SK-N-SH treated with all-trans-retinoic acid at 6 μM for 48 hours (cell line): ENCODE data around the gene MPI.
A peak's percentile ranks its signal among the peaks of the same experiment; 100 is the strongest.

Source experiments
- ATAC-seq: fragments of 200-7000 bp; cut with Tn5 transposase; 3 replicates; pipeline ENCODE4 v1.9.1; 2020; ENCODE audit warnings: mild to moderate bottlenecking, moderate library complexity
- ARNTL ChIP-seq: fragments of 450-650 bp; formaldehyde crosslinking; IDR thresholded peaks from 2 replicates; pipeline ENCODE4 v1.5.0; 2020; ENCODE audit warnings: low read depth, mild to moderate bottlenecking, moderate library complexity, borderline replicate concordance
- BACH2 ChIP-seq: fragments of 250-450 bp; sonication (Bioruptor Pico); IDR thresholded peaks from 2 replicates; pipeline ENCODE4 v1.9.0; 2021; ENCODE audit warnings: mild to moderate bottlenecking, borderline replicate concordance
- CREB5 ChIP-seq: fragments of 250-450 bp; sonication (Bioruptor Pico); IDR thresholded peaks from 2 replicates; pipeline ENCODE4 v1.5.1; 2020; ENCODE audit warnings: low read depth, mild to moderate bottlenecking, moderate library complexity
- CSDC2 ChIP-seq: fragments of 250-450 bp; sonication (Bioruptor Pico); IDR thresholded peaks from 2 replicates; pipeline ENCODE4 v1.5.0; 2020; ENCODE audit warnings: mild to moderate bottlenecking, moderate library complexity
- CSRNP3 ChIP-seq: fragments of 250-450 bp; sonication (Bioruptor Pico); IDR thresholded peaks from 2 replicates; pipeline ENCODE4 v1.5.1; 2021; ENCODE audit warnings: mild to moderate bottlenecking, moderate library complexity
- ESRRG ChIP-seq: fragments of 250-450 bp; sonication (Bioruptor Pico); IDR thresholded peaks from 2 replicates; pipeline ENCODE4 v1.6.1; 2021; ENCODE audit warnings: mild to moderate bottlenecking
- ISL1 ChIP-seq: fragments of 250-450 bp; sonication (Bioruptor Pico); IDR thresholded peaks from 2 replicates; pipeline ENCODE4 v2.1.2; 2022; ENCODE audit warnings: mild to moderate bottlenecking, moderate library complexity
- POU6F1 ChIP-seq: fragments of 250-450 bp; sonication (Bioruptor Pico); IDR thresholded peaks from 2 replicates; pipeline ENCODE4 v1.8.0; 2021; ENCODE audit warnings: low read depth, mild to moderate bottlenecking, moderate library complexity, borderline replicate concordance
- PPARA ChIP-seq: fragments of 250-450 bp; sonication (Bioruptor Pico); IDR thresholded peaks from 2 replicates; pipeline ENCODE4 v1.5.0; 2020; ENCODE audit warnings: mild to moderate bottlenecking, borderline replicate concordance
- RARB ChIP-seq: fragments of 250-450 bp; sonication (Bioruptor Pico); IDR thresholded peaks from 2 replicates; pipeline ENCODE4 v1.8.0; 2021; ENCODE audit warnings: mild to moderate bottlenecking, moderate library complexity
- SNAI2 ChIP-seq: fragments of 250-450 bp; sonication (Bioruptor Pico); IDR thresholded peaks from 2 replicates; pipeline ENCODE4 v1.5.0; 2020; ENCODE audit warnings: mild to moderate bottlenecking, moderate library complexity
- TCF4 ChIP-seq: fragments of 250-450 bp; sonication (Bioruptor Pico); IDR thresholded peaks from 2 replicates; pipeline ENCODE4 v1.8.0; 2021; ENCODE audit warnings: mild to moderate bottlenecking, moderate library complexity, borderline replicate concordance
- ZC3H10 ChIP-seq: fragments of 250-450 bp; sonication (Bioruptor Pico); IDR thresholded peaks from 2 replicates; pipeline ENCODE4 v1.5.1; 2021; ENCODE audit warnings: mild to moderate bottlenecking, moderate library complexity
- ZFP3 ChIP-seq: fragments of 250-450 bp; sonication (Bioruptor Pico); IDR thresholded peaks from 2 replicates; pipeline ENCODE4 v1.5.0; 2020; ENCODE audit warnings: mild to moderate bottlenecking, moderate library complexity
- ZFP30 ChIP-seq: fragments of 450-650 bp; formaldehyde crosslinking; IDR thresholded peaks from 2 replicates; pipeline ENCODE4 v1.5.0; 2022; ENCODE audit warnings: mild to moderate bottlenecking, moderate library complexity
- ZNF565 ChIP-seq: fragments of 450-650 bp; formaldehyde crosslinking; conservative IDR thresholded peaks from 2 replicates; pipeline ENCODE4 v1.5.0; 2020; ENCODE audit warnings: low read depth, mild to moderate bottlenecking, moderate library complexity
- ZNF70 ChIP-seq: fragments of 450-650 bp; formaldehyde crosslinking; IDR thresholded peaks from 2 replicates; pipeline ENCODE4 v1.5.0; 2020; ENCODE audit warnings: mild to moderate bottlenecking, moderate library complexity
- TF ChIP-seq, protein P1 (sequence below): fragments of 250-450 bp; sonication (Bioruptor Pico); IDR thresholded peaks from 2 replicates; pipeline ENCODE4 v1.8.0; 2020; ENCODE audit warnings: mild to moderate bottlenecking, moderate library complexity, borderline replicate concordance

MPI gene

DNA sequence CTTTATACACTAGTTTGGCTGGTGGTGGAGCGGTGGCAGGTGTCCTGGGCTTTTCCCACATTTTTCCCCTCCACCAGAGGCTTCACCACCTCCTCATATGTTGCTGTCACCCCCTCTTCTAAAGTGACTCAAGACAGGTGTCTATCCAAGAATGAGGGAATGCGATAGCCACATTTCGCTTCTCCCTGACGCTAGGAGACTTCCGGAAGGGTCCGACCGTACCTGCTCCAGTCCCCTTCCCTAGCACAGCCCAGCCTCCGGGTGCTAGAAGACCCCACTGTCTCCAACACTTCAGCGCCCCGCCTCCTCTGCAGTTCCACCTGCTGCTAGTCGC is 17.2 kb upstream of the MPI start:
- TF ChIP-seq SNAI2 (CRISPR knock-in tag) (peak; percentile 96), ISL1 (no peak)
- peak; percentile 2; the same call in 2 of the 3 replicates for ATAC-seq

- no peak for TF ChIP-seq ZFP30
- TF ChIP-seq PPARA: no peak
- TF ChIP-seq ISL1: no peak
- peak; percentile 9; the same call in 1 of the 2 replicates for TF ChIP-seq ESRRG
- no peak for TF ChIP-seq ZFP3 (CRISPR knock-in tag)
- TF ChIP-seq CREB5 (CRISPR knock-in tag): no peak
Measured at GRCh38 chr15:74873036-74873755, 16.6 kb upstream of the MPI start, which contains the start of gene SCAMP2. SCAMP2 (minus strand) TSS chr15:74873365; CDS start chr15:74873255, 110 bp downstream.

DNA sequence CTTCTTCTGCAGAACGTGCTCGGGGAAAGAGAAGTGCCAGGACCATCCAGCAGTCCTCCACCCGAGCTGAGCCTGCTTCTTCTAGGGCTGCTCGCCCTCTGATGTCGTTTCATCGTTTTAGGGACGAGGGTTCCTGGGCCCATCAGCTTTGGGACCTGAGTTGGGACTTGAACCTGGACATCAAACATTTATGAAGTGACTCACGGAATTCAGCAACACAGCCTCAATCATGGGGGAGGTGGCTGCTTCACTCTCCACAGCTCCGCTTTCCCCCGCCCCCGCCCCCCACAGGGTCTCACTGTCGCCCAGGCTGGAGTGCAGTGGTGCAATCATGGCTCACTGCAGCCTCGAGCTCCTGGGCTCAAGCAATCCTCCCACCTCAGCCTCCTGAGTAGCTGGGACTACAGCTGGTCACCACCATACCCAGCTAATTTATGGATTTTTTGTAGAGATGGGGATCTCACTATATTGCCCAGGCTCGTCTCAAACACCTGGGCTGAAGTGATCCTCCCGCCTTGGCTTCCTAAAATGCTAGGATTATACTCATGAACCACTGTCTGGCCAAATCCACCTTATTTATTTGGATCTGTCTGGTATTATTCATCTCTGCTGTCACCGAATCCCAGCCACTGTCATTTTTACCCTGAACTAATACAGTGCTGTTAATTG is 16.0 kb upstream of the MPI start:
- peak; percentile 51 for ATAC-seq

More at GRCh38 chr15:74873036-74873755, 16.6 kb upstream of the MPI start, which contains the start of gene SCAMP2:
- peak; percentile 100 for ATAC-seq

More for the DNA sequence above, 16.0 kb upstream of the MPI start:
- TF ChIP-seq TCF4 (CRISPR knock-in tag) (no peak), POU6F1 (CRISPR knock-in tag) (no peak), ZC3H10 (no peak), ZFP3 (CRISPR knock-in tag) (no peak), ZNF70 (CRISPR knock-in tag) (no peak), CREB5 (CRISPR knock-in tag) (no peak), ZNF565 (CRISPR knock-in tag) (no peak), CSDC2 (CRISPR knock-in tag) (no peak), ARNTL (CRISPR knock-in tag) (no peak), ISL1 (no peak), RARB (no peak), BACH2 (CRISPR knock-in tag) (no peak), CSRNP3 (CRISPR knock-in tag) (no peak)
- TF ChIP-seq, protein P1, sequence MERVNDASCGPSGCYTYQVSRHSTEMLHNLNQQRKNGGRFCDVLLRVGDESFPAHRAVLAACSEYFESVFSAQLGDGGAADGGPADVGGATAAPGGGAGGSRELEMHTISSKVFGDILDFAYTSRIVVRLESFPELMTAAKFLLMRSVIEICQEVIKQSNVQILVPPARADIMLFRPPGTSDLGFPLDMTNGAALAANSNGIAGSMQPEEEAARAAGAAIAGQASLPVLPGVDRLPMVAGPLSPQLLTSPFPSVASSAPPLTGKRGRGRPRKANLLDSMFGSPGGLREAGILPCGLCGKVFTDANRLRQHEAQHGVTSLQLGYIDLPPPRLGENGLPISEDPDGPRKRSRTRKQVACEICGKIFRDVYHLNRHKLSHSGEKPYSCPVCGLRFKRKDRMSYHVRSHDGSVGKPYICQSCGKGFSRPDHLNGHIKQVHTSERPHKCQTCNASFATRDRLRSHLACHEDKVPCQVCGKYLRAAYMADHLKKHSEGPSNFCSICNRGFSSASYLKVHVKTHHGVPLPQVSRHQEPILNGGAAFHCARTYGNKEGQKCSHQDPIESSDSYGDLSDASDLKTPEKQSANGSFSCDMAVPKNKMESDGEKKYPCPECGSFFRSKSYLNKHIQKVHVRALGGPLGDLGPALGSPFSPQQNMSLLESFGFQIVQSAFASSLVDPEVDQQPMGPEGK (CRISPR knock-in tag): no peak
